H54 (cell line): ENCODE measurements around the gene DMXL2.
"Not testable (repeated sequence)": the region's sequence is repeated elsewhere in the genome, so short reads cannot be mapped to it uniquely, and the experiment has no call there.

Experiments
- DNase-seq: peaks from one replicate; pipeline ENCODE4 v3.0.0; 2011; ENCODE audit warnings: low spot score, mixed read lengths; ENCODE audit not compliant: insufficient read length
- FAIRE-seq: peaks from 3 replicates; lab custom pipeline; 2011; peaks lifted over from hg19 to GRCh38; lab: Jason Lieb, UNC
- POLR2A ChIP-seq: IDR thresholded peaks from 2 replicates; pipeline ENCODE4 v1.6.1; 2011; ENCODE audit warnings: low read depth, mild to moderate bottlenecking, low read length

Gene DMXL2

GRCh38 chr15:51603002-51603401 lies 19.6 kb downstream of the DMXL2 start:
- FAIRE-seq (no peak), DNase-seq (no peak)
- no peak for TF ChIP-seq POLR2A

- DNase-seq = no peak
- TF ChIP-seq POLR2A = no peak
- FAIRE-seq = no peak
Observed at GRCh38 chr15:51602484-51602883, 20.1 kb downstream of the DMXL2 start.

GRCh38 chr15:51601801-51602200 lies 20.8 kb downstream of the DMXL2 start:
- FAIRE-seq (no peak), DNase-seq (no peak)
- no peak for TF ChIP-seq POLR2A

GRCh38 chr15:51600114-51600513 lies 22.5 kb downstream of the DMXL2 start:
- DNase-seq (no peak), FAIRE-seq (peak; percentile 50)
- no peak for TF ChIP-seq POLR2A

- TF ChIP-seq POLR2A = no peak
- FAIRE-seq (no peak), DNase-seq (no peak)
Observed at GRCh38 chr15:51589881-51590568, 32.5 kb downstream of the DMXL2 start.

GRCh38 chr15:51588966-51589365 lies 33.6 kb downstream of the DMXL2 start:
- no peak for FAIRE-seq
- TF ChIP-seq POLR2A = no peak
- no peak for DNase-seq

- FAIRE-seq (no peak), DNase-seq (no peak)
- TF ChIP-seq POLR2A = no peak
Observed at GRCh38 chr15:51585986-51586385, 36.6 kb downstream of the DMXL2 start.

GRCh38 chr15:51580982-51581381 lies 41.6 kb downstream of the DMXL2 start:
- DNase-seq (no peak), FAIRE-seq (no peak)
- TF ChIP-seq POLR2A = no peak

- TF ChIP-seq POLR2A = no peak
- DNase-seq (no peak), FAIRE-seq (no peak)
Observed at GRCh38 chr15:51580385-51580784, 42.2 kb downstream of the DMXL2 start.

- no peak for FAIRE-seq
- TF ChIP-seq POLR2A = no peak
- no peak for DNase-seq
Observed at GRCh38 chr15:51579012-51579411, 43.6 kb downstream of the DMXL2 start.

- TF ChIP-seq POLR2A = no peak
- no peak for FAIRE-seq
- no peak for DNase-seq
Observed at GRCh38 chr15:51577636-51578304, 44.8 kb downstream of the DMXL2 start.

GRCh38 chr15:51576911-51577500 lies 45.6 kb downstream of the DMXL2 start:
- FAIRE-seq (no peak), DNase-seq (no peak)
- no peak for TF ChIP-seq POLR2A

GRCh38 chr15:51576286-51576850 lies 46.2 kb downstream of the DMXL2 start:
- no peak for FAIRE-seq

GRCh38 chr15:51575775-51576174 lies 46.8 kb downstream of the DMXL2 start:
- TF ChIP-seq POLR2A = no peak
- no peak for FAIRE-seq
- DNase-seq = no peak

More at GRCh38 chr15:51576286-51576850, 46.2 kb downstream of the DMXL2 start:
- no peak for DNase-seq
- no peak for TF ChIP-seq POLR2A

- FAIRE-seq, DNase-seq: not testable (repeated sequence)
Observed at GRCh38 chr15:51573352-51573751, 49.2 kb downstream of the DMXL2 start.

GRCh38 chr15:51568939-51569784 lies 53.4 kb downstream of the DMXL2 start:
- FAIRE-seq, DNase-seq: not testable (repeated sequence)
